HepG2 (cell line): ENCODE measurements around the gene FAM241B. TPM values are rescaled to one million over a fixed set of nuclear protein-coding genes. Genes with fewer than 3 reads are reported as not detected.
A peak's percentile ranks its signal among the peaks of the same experiment; 100 is the strongest.

Experiments used
- ATAC-seq: fragments of 200-7000 bp; cut with Tn5 transposase; 3 replicates; pipeline ENCODE4 v1.9.1; 2020; ENCODE audit warnings: mild to moderate bottlenecking, moderate library complexity
- BruUV-seq: library from RNA; stranded (reverse); fragments of 400-500 nt; replicated peaks from 2 replicates; lab custom pipeline; 2021; lab: Mats Ljungman, UMichigan
- CTCF ChIA-PET: fragments of 300-600 bp; formaldehyde crosslinking; extraction: SDS; loops from one replicate; lab custom pipeline; 2021; ENCODE audit warnings: low total read pairs, inconsistent platforms, low intra/inter-chr PET ratio; lab: Yijun Ruan, JAX
- POLR2A ChIA-PET: fragments of 350-600 bp; sonication (Branson Sonifier 250); formaldehyde crosslinking; loops from one replicate; lab custom pipeline; 2020; ENCODE audit warnings: antibody characterized with exemption, inconsistent platforms; lab: Yijun Ruan, JAX
- DNase-seq: peaks from one replicate; pipeline ENCODE4 v3.0.0-alpha.2; 2015; ENCODE audit warnings: low spot score
- FAIRE-seq: peaks from 3 replicates; lab custom pipeline; 2011; peaks lifted over from hg19 to GRCh38; lab: Jason Lieb, UNC
- H2AFZ ChIP-seq: one replicate; pipeline ENCODE4 v1.6.1; 2011; ENCODE audit warnings: low read length, inconsistent platforms
- H3K27ac ChIP-seq: fragments of 300-600 bp; 3 replicates; pipeline ENCODE4 v1.8.0; 2011; ENCODE audit warnings: mixed run types, mild to moderate bottlenecking, mixed read lengths, low read length, inconsistent platforms; ENCODE audit not compliant: insufficient read depth; ENCODE audit errors: extremely low read length
- H3K27me3 ChIP-seq, 2 experiments: fragments of 200-600 bp in 1 of 2; 2 replicates in 1 of 2; 3 replicates in 1 of 2; pipeline versions ENCODE4 v1.6.0 to v1.8.0; 2011; ENCODE audit warnings: low read length in 2 of 2, mild to moderate bottlenecking in 2 of 2, moderate library complexity in 2 of 2, inconsistent platforms in 1 of 2; ENCODE audit not compliant: insufficient read depth in 2 of 2, control insufficient read depth in 1 of 2
- H3K36me3 ChIP-seq, 2 experiments: fragments of 200-600 bp in 1 of 2; replicated peaks in 1 of 2; 2 replicates in 1 of 2; 3 replicates in 1 of 2; pipeline versions ENCODE4 v1.5.1 to v1.8.0; 2011; ENCODE audit warnings: low read length in 2 of 2, inconsistent platforms in 1 of 2; ENCODE audit not compliant: insufficient read depth in 2 of 2, control insufficient read depth in 1 of 2
- H3K4me1 ChIP-seq: 2 replicates; pipeline ENCODE4 v1.5.1; 2012; ENCODE audit warnings: low read length, inconsistent platforms; ENCODE audit not compliant: insufficient read depth
- H3K4me2 ChIP-seq: 2 replicates; pipeline ENCODE4 v1.6.0; 2011; ENCODE audit warnings: low read depth, low read length, inconsistent platforms
- H3K4me3 ChIP-seq, 3 experiments: fragments of 200-600 bp in 1 of 3; sonication (generic), shearing (Covaris generic) in 1 of 3; replicated peaks in 1 of 3; 2 replicates each; pipeline ENCODE4 v1.5.1; 2011 to 2016; ENCODE audit warnings: low read length in 3 of 3, inconsistent platforms in 2 of 3, low read depth in 2 of 3, mild to moderate bottlenecking in 2 of 3, control low read depth in 1 of 3, mixed read lengths in 1 of 3; ENCODE audit not compliant: insufficient read depth in 1 of 3
- H3K79me2 ChIP-seq: one replicate; pipeline ENCODE4 v1.6.1; 2011; ENCODE audit warnings: low read length, inconsistent platforms; ENCODE audit not compliant: insufficient read depth
- H3K9ac ChIP-seq: 2 replicates; pipeline ENCODE4 v1.6.0; 2011; ENCODE audit warnings: mild to moderate bottlenecking, low read depth, low read length, inconsistent platforms; ENCODE audit not compliant: insufficient read depth
- H3K9me3 ChIP-seq: 2 replicates; pipeline ENCODE4 v1.5.1; 2012; ENCODE audit warnings: mild to moderate bottlenecking, low read length
- H4K20me1 ChIP-seq: 2 replicates; pipeline ENCODE4 v1.6.0; 2011; ENCODE audit warnings: inconsistent platforms, mild to moderate bottlenecking, low read length, moderate library complexity; ENCODE audit not compliant: insufficient read depth
- AGO2 ChIP-seq: fragments of 200-400 bp; formaldehyde crosslinking; optimal IDR thresholded peaks from 2 replicates; pipeline ENCODE3; 2017; ENCODE audit warnings: mild to moderate bottlenecking, low read depth, low read length, moderate library complexity
- ARNT ChIP-seq: fragments of 450-650 bp; IDR thresholded peaks from 2 replicates; pipeline ENCODE4 v1.6.1; 2017
- FOSL2 ChIP-seq: sonication (generic); formaldehyde crosslinking; IDR thresholded peaks from 2 replicates; pipeline ENCODE4 v1.4.0; 2020; ENCODE audit warnings: missing genetic modification reagents
- HNF4A ChIP-seq: sonication (generic); formaldehyde crosslinking; IDR thresholded peaks from 2 replicates; pipeline ENCODE4 v1.4.0; 2020; ENCODE audit warnings: missing genetic modification reagents
- HOXA9 ChIP-seq: sonication (generic); formaldehyde crosslinking; IDR thresholded peaks from 2 replicates; pipeline ENCODE4 v1.8.1; 2022; ENCODE audit warnings: missing genetic modification reagents, mild to moderate bottlenecking, moderate library complexity, borderline replicate concordance
- IKZF4 ChIP-seq: sonication (generic); formaldehyde crosslinking; IDR thresholded peaks from 2 replicates; pipeline ENCODE4 v1.5.1; 2020; ENCODE audit warnings: borderline replicate concordance, mild to moderate bottlenecking, low read depth, missing genetic modification reagents; ENCODE audit errors: not compliant biosample characterization
- JUND ChIP-seq: sonication (generic); formaldehyde crosslinking; IDR thresholded peaks from 2 replicates; pipeline ENCODE4 v1.8.0; 2022; ENCODE audit warnings: mild to moderate bottlenecking, missing genetic modification reagents
- MEIS2 ChIP-seq: sonication (generic); formaldehyde crosslinking; IDR thresholded peaks from 2 replicates; pipeline ENCODE4 v1.9.0; 2021; ENCODE audit warnings: mild to moderate bottlenecking, missing genetic modification reagents
- MXD1 ChIP-seq: sonication (generic); formaldehyde crosslinking; IDR thresholded peaks from 2 replicates; pipeline ENCODE4 v1.4.0; 2020; ENCODE audit warnings: mild to moderate bottlenecking, missing genetic modification reagents
- NR0B2 ChIP-seq: sonication (generic); formaldehyde crosslinking; IDR thresholded peaks from 2 replicates; pipeline ENCODE4 v1.4.0; 2020; ENCODE audit warnings: mild to moderate bottlenecking, missing genetic modification reagents
- ZEB1 ChIP-seq: IDR thresholded peaks from 2 replicates; pipeline ENCODE4 v1.6.1; 2012; ENCODE audit warnings: mild to moderate bottlenecking, low read depth, inconsistent platforms; ENCODE audit not compliant: insufficient replicate concordance
- ZMAT3 ChIP-seq: sonication (generic); formaldehyde crosslinking; conservative IDR thresholded peaks from 2 replicates; pipeline ENCODE4 v1.7.0; 2021; ENCODE audit warnings: missing genetic modification reagents
- ZNF136 ChIP-seq: sonication (generic); formaldehyde crosslinking; IDR thresholded peaks from 2 replicates; pipeline ENCODE4 v1.8.1; 2022; ENCODE audit warnings: low read depth, mild to moderate bottlenecking, moderate library complexity, missing genetic modification reagents
- ZNF740 ChIP-seq: sonication (generic); formaldehyde crosslinking; IDR thresholded peaks from 2 replicates; pipeline ENCODE4 v1.4.0; 2020; ENCODE audit warnings: missing genetic modification reagents
- ZNF790 ChIP-seq: sonication (generic); formaldehyde crosslinking; IDR thresholded peaks from 2 replicates; pipeline ENCODE4 v1.8.0; 2022; ENCODE audit warnings: missing genetic modification reagents, mild to moderate bottlenecking, borderline replicate concordance
- ZSCAN21 ChIP-seq: sonication (generic); formaldehyde crosslinking; IDR thresholded peaks from 2 replicates; pipeline ENCODE4 v1.8.0; 2022; ENCODE audit warnings: mild to moderate bottlenecking, missing genetic modification reagents, moderate library complexity, borderline replicate concordance
- WGBS: methylation state at CpG from one replicate; pipeline ENCODE4 v1.1.6; 2017; ENCODE audit warnings: low lambda C conversion rate; 5-methylcytosine and 5-hydroxymethylcytosine counted together
- in situ Hi-C: cut with HindIII; loops from 2 replicates; pipeline ENCODE4 v1.10.0; 2017; ENCODE audit warnings: low pct_unique_long_range_greater_than_20kb; ENCODE audit not compliant: extremely low pct_ligation_motif_present
- intact Hi-C: fragments of 100-400 bp; cut with micrococcal nuclease; formaldehyde crosslinking; loops from one replicate; pipeline ENCODE4 v1.10.0; 2022; ENCODE audit not compliant: unreplicated experiment
- polyA plus RNA-seq, 8 experiments: library from polyadenylated mRNA; depleted of rRNA in 3 of 8; stranded (reverse) in 7 of 8; unstranded in 1 of 8; fragments of >200 nt; fragmentation: Illumina TruSeq in 4 of 8; extraction: Trizol in 4 of 8; gene quantifications; 2 replicates each; pipeline versions ENCODE4 v1.2.1 to v1.2.3, GENCODE V29; 2011 to 2016; ENCODE audit warnings: low read depth in 4 of 8, missing spikeins in 1 of 8, mixed read lengths in 1 of 8; ENCODE audit not compliant: insufficient read depth in 1 of 8
- total RNA-seq, 5 experiments: library from RNA; depleted of rRNA; stranded (reverse); fragments of >200 nt; fragmentation: Illumina TruSeq; extraction: Trizol; gene quantifications; 2 replicates each; pipeline ENCODE4 v1.2.3, GENCODE V29; 2016; ENCODE audit warnings: low read depth in 1 of 5

The FAM241B gene
- total and polyA plus RNA-seq, 2 of the 13 experiments (the other 11 are each of a cell fraction or from before 2014, with no cell fraction given) = 1.9 to 4.0 TPM

- H3K36me3 ChIP-seq = no peaks in the 10 kb centered on the region
- in situ Hi-C loops (no loop called here), intact Hi-C loops (no loop called here)
- H3K4me2 ChIP-seq = peak overlapping the region; percentile 68
- peak overlapping the region; percentile 43; the same call in 1 of the 2 replicates for H3K9ac ChIP-seq
- no peak for DNase-seq
- H4K20me1 ChIP-seq = no peaks in the 10 kb centered on the region
- H3K9me3 ChIP-seq = no peaks in the 10 kb centered on the region
- ATAC-seq = no peak; the same call in 1 of the 3 replicates
- H3K27me3 ChIP-seq = peaks cover 0 to 6% of the 10 kb centered on the region in 2 experiments; a peak in 1 of 5 replicates
- H3K79me2 ChIP-seq = no peaks in the 10 kb centered on the region
- 85% methylated on average over 5 of the region's 24 CpGs for WGBS
- no peak for TF ChIP-seq ZNF136 (CRISPR knock-in tag)
- no peak for TF ChIP-seq ZNF790 (CRISPR knock-in tag)
- TF ChIP-seq HNF4A (CRISPR knock-in tag) = no peak
- peak; percentile 38 for TF ChIP-seq IKZF4
- TF ChIP-seq MXD1 (CRISPR knock-in tag) = no peak
- TF ChIP-seq HOXA9 (CRISPR knock-in tag) = peak; percentile 58; the same call in 1 of the 2 replicates
- CTCF ChIA-PET = interaction anchor here (1.2 kb wide), 1 partner anchor 9 kb away, joined by 3 read pairs; no protein-coding TSS in a partner anchor
- peak overlapping the region; percentile 50 to 73 (median 70); a peak in 5 of 6 replicates for H3K4me3 ChIP-seq
- no peaks in the 10 kb centered on the region for H3K4me1 ChIP-seq
- no peak overlapping the region for H3K27ac ChIP-seq
- POLR2A ChIA-PET = no interaction called here
- BruUV-seq = TSS peak; percentile 51
- FAIRE-seq = no peak
- H2AFZ ChIP-seq = no peak overlapping the region
Measured at GRCh38 chr10:69630651-69631400, 779 bp downstream of the FAM241B start.

GRCh38 chr10:69631566-69631965 lies 1.5 kb downstream of the FAM241B start:
- Histone ChIP-seq H3K27ac (no peak overlapping the region), H3K4me1 (no peaks in the 10 kb centered on the region), H3K4me3 (no peak overlapping the region), H4K20me1 (no peaks in the 10 kb centered on the region), H3K4me2 (no peak overlapping the region), H3K27me3 (peaks cover 0 to 6% of the 10 kb centered on the region in 2 experiments; a peak in 1 of 5 replicates), H3K79me2 (no peaks in the 10 kb centered on the region), H3K9me3 (no peaks in the 10 kb centered on the region), H3K9ac (no peak overlapping the region), H2AFZ (no peak overlapping the region), H3K36me3 (no peaks in the 10 kb centered on the region)
- in situ Hi-C loops (no loop called here), intact Hi-C loops (no loop called here)
- no peak for FAIRE-seq
- CTCF ChIA-PET = no interaction called here
- BruUV-seq = no TSS peak
- POLR2A ChIA-PET = no interaction called here
- ATAC-seq = no peak
- 70% methylated on average over 3 of the region's 7 CpGs for WGBS
- no peak for DNase-seq
- TF ChIP-seq MEIS2 (CRISPR knock-in tag) (no peak), ZEB1 (no peak), NR0B2 (CRISPR knock-in tag) (no peak), AGO2 (no peak), ZMAT3 (no peak), ZNF740 (no peak), ARNT (no peak), JUND (CRISPR knock-in tag) (no peak), ZSCAN21 (CRISPR knock-in tag) (no peak), FOSL2 (CRISPR knock-in tag) (no peak)
